Measurements from ENCODE around the gene ARHGAP40.

The ARHGAP40 gene

DNA sequence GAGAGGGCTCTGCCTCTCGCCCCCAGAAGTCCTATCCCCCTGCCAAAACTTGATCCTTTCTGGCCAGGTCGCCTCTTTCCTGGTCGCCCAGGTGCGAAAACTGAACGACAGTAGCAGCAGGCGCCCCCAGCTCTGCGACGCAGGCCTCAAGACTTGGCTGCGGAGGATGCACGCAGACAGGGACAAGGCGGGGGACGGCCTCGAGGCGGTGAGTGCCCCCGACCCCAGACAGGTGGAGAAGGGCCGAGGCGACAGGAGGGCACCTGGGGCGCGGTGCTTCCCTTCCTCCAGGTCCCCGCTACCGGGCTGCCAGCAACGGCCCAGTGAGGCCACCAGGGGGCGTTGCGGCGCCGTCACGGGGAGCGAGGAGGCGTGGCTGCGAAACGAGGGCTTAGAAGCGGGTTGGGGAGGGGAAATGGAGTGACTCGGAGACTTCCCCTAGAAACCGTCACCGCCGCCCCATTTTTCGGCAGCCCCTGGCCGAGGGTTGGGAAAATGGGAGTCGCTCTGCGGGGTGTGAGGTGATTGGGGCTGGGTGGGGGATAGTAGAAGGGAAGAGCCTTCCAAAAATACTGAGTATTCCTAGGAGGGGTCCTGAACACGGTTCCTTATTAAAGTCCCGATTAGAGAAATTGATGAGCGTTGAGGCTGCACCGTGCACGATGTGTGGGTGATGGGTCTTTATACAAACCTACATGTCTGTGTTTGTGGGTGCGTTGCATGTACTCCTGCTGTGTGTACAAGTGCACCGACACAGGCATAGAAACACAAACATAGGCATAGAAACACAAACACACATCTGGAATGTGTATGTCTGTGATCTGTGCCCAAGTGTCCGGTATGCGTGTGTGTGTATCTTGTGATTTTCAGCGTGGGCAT is 44.6 kb downstream of the ARHGAP40 start (continued):
- TF ChIP-seq ZNF645 (tag by site-specific recombination; IDR thresholded peaks at IDR 0.05) (no peak), MZF1 (tag by site-specific recombination; IDR thresholded peaks at IDR 0.05; ENCODE audit: borderline replicate concordance) (no peak), ZNF501 (tag by site-specific recombination; IDR thresholded peaks at IDR 0.05) (no peak), ZNF174 (tag by site-specific recombination; IDR thresholded peaks at IDR 0.05) (no peak), ZBTB8A (tag by site-specific recombination; IDR thresholded peaks at IDR 0.05) (0 out of 2 replicates have a peak, but pooled peaks have one; percentile 19), ZBTB26 (tag by site-specific recombination; optimal IDR thresholded peaks at IDR 0.05) (peak; percentile 22), ZNF133 (tag by site-specific recombination; IDR thresholded peaks at IDR 0.05) (no peak), ZNF473 (tag by site-specific recombination; IDR thresholded peaks at IDR 0.05) (no peak), ZNF510 (tag by site-specific recombination; IDR thresholded peaks at IDR 0.05; ENCODE audit: insufficient replicate concordance) (no peak), SETDB1 (IDR thresholded peaks at IDR 0.05; ENCODE audit: insufficient read length, low read length) (no peak), ZFP69B (tag by site-specific recombination; IDR thresholded peaks at IDR 0.05) (no peak), ZNF155 (tag by site-specific recombination; IDR thresholded peaks at IDR 0.05) (no peak), ZNF561 (tag by site-specific recombination; IDR thresholded peaks at IDR 0.05; ENCODE audit: borderline replicate concordance) (0 out of 2 replicates have a peak, but pooled peaks have one; percentile 49), ZNF747 (tag by site-specific recombination; IDR thresholded peaks at IDR 0.05) (no peak), ZSCAN23 (tag by site-specific recombination; IDR thresholded peaks at IDR 0.05) (no peak), ZNF214 (tag by site-specific recombination; IDR thresholded peaks at IDR 0.05; ENCODE audit: borderline replicate concordance) (no peak), ZNF768 (tag by site-specific recombination; IDR thresholded peaks at IDR 0.05) (no peak)

DNA sequence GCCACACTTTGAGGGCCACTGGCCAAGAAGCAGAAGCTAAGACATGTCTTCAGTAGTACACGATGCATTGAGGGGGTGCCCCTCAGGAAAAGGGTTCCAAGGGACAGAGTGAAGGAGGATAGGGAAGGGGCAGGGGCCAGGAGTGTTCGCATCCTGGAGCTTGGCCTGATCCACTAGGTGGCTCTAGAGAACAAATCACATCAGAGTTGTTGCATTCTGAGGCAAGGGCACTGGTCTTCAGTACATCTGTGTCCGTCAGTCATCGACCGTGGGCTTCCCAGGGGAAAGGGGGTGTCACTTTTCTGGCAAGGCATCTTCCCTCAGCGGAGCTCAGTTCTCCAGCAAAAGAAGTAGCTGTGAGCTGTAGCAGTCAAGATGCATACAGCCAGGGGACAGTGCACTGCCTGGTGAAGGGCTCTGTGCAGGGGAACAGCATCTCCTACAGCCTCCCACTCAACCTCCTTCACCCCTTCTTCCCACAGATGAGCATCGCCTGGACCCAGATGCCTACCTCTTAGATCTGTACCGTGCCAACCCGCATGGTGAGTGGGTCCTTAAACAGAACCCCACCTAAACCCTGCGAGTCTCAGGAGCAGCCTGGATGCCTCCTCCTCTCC is 47.8 kb downstream of the ARHGAP40 start:
- Histone ChIP-seq H3K27ac (ENCODE audit: extremely low read depth, low read depth, low read length) (no peak overlapping the region), H3K36me3 (ENCODE audit: control insufficient read depth in 2 of 2, insufficient read depth in 1 of 2, low read length in 2 of 2) (no peaks in the 10 kb centered on the region), H3K4me3 (ENCODE audit: low read depth, low read length) (no peak overlapping the region), H3K4me1 (ENCODE audit: control insufficient read depth, insufficient read depth, low read length) (no peaks in the 10 kb centered on the region), H3K9me3 (ENCODE audit: control insufficient read depth, insufficient read depth, low read depth, low read length) (no peaks in the 10 kb centered on the region)
- ChIA-PET CTCF (interaction anchor here (0.6 to 6.1 kb wide), 21 partner anchors 8 to 337 kb away, joined by 3 to 116 read pairs (median 4); partner anchors contain the start of gene ACTR5), POLR2A (no interaction called here)
- TF ChIP-seq KLF8 (tag by site-specific recombination; IDR thresholded peaks at IDR 0.05), result no peak
- TF ChIP-seq ZNF654 (tag by site-specific recombination; IDR thresholded peaks at IDR 0.05; ENCODE audit: low read depth), result peak; percentile 73
- no peak for TF ChIP-seq ZNF518A (tag by site-specific recombination; conservative IDR thresholded peaks at IDR 0.05; ENCODE audit: low read depth)
- peak; percentile 53; the same call in 1 of the 2 replicates for TF ChIP-seq SCRT2 (tag by site-specific recombination; IDR thresholded peaks at IDR 0.05)
- peak; percentile 26; the same call in 1 of the 2 replicates for TF ChIP-seq EGR2 (tag by site-specific recombination; IDR thresholded peaks at IDR 0.05; ENCODE audit: low read depth)
- TF ChIP-seq PRDM10 (tag by site-specific recombination; IDR thresholded peaks at IDR 0.05), result no peak
- TF ChIP-seq ZBTB48 (tag by site-specific recombination; IDR thresholded peaks at IDR 0.05), result 0 out of 2 replicates have a peak, but pooled peaks have one; percentile 28
